Lung (tissue), 12 donors: Measurements from ENCODE around the gene EFNA3. TPM values are rescaled to one million over a fixed set of nuclear protein-coding genes. Genes with fewer than 3 reads are reported as not detected.

ENCODE experiments used
- ATAC-seq: fragments of 200-7000 bp; cut with Tn5 transposase; one replicate; pipeline ENCODE4 v1.9.1; 2020; ENCODE audit warnings: moderate number of reproducible peaks; ENCODE audit not compliant: insufficient read depth, low FRiP score
- DNase-seq, 3 donors: peaks; one replicate each; pipeline ENCODE4 v3.0.0-alpha.2; 2013 to 2017
- H3K27ac ChIP-seq, 2 donors: one replicate each; pipeline ENCODE4 v1.5.1; 2013; ENCODE audit warnings: mild to moderate bottlenecking in 2 of 2, moderate library complexity in 2 of 2, control low read depth in 1 of 2, inconsistent platforms in 1 of 2, low read depth in 1 of 2, low read length in 1 of 2
- H3K27me3 ChIP-seq, 3 donors: one replicate each; pipeline ENCODE4 v1.5.1; 2013; ENCODE audit warnings: low read length in 2 of 3; ENCODE audit not compliant: control insufficient read depth in 3 of 3, insufficient read depth in 3 of 3
- H3K36me3 ChIP-seq, 4 donors: one replicate each; pipeline ENCODE4 v1.5.1; 2013; ENCODE audit warnings: low read length in 4 of 4, mild to moderate bottlenecking in 1 of 4, moderate library complexity in 1 of 4; ENCODE audit not compliant: control insufficient read depth in 4 of 4, insufficient read depth in 4 of 4
- H3K4me1 ChIP-seq, 5 donors: one replicate each; pipeline ENCODE4 v1.5.1; 2013; ENCODE audit warnings: low read length in 5 of 5, mild to moderate bottlenecking in 2 of 5, moderate library complexity in 1 of 5; ENCODE audit not compliant: control insufficient read depth in 5 of 5, insufficient read depth in 5 of 5
- H3K4me3 ChIP-seq: one replicate; pipeline ENCODE4 v1.5.1; 2013; ENCODE audit warnings: mild to moderate bottlenecking, control low read depth, moderate library complexity
- H3K9ac ChIP-seq, 2 donors: one replicate each; pipeline ENCODE4 v1.5.1; 2013; ENCODE audit warnings: low read length in 2 of 2, control low read depth in 1 of 2; ENCODE audit not compliant: insufficient read depth in 1 of 2
- H3K9me3 ChIP-seq, 4 donors: one replicate each; pipeline ENCODE4 v1.5.1; 2013; ENCODE audit warnings: low read length in 3 of 4, mild to moderate bottlenecking in 1 of 4, moderate library complexity in 1 of 4; ENCODE audit not compliant: control insufficient read depth in 4 of 4, insufficient read depth in 3 of 4
- CTCF ChIP-seq: IDR thresholded peaks from 2 replicates; pipeline ENCODE4 v1.5.1; 2012; ENCODE audit warnings: mild to moderate bottlenecking; ENCODE audit errors: control extremely low read depth, extremely low read depth
- WGBS, 2 donors: extraction: QIAGEN DNeasy Blood & Tissue Kit; methylation state at CpG; one replicate each; pipeline ENCODE4 v1.1.7; 2013; 5-methylcytosine and 5-hydroxymethylcytosine counted together
- polyA plus RNA-seq, 2 donors: library from polyadenylated mRNA; stranded (reverse); fragments of 200-250 nt; gene quantifications; one replicate each; pipeline ENCODE4 v1.2.1, GENCODE V29; 2013
- total RNA-seq, 2 donors: library from RNA; depleted of rRNA in 1 of 2; stranded (reverse); fragments of >200 nt in 1 of 2; gene quantifications; one replicate each; pipeline ENCODE4 v1.2.1, GENCODE V29; 2014 to 2021
- donor health status: control.
- donor health status: control.
- donor health status: Bipolar disorder and iron deficiency.
- donor health status: healthy.
- donor health status: DM: yes; HTN: yes; CAD: no.

The EFNA3 gene
- total and polyA plus RNA-seq, 4 donors = 1.1 to 1.9 (median 1.6) TPM

GRCh38 chr1:155064832-155065429 lies 13.7 kb upstream of the EFNA3 start:
- no peak overlapping the region for H3K4me3 ChIP-seq
- no peak for TF ChIP-seq CTCF
- WGBS, 2 donors = 78 to 81% methylated on average over 5 of the region's 5 CpGs
- no peak overlapping the region for H3K27ac ChIP-seq
- peaks cover 0 to 4% (median 0%) of the 10 kb centered on the region in 3 donors for H3K27me3 ChIP-seq
- H3K4me1 ChIP-seq = peaks cover 0 to 33% (median 10%) of the 10 kb centered on the region in 5 donors
- H3K9ac ChIP-seq = no peak overlapping the region
- H3K9me3 ChIP-seq = no peaks in the 10 kb centered on the region
- DNase-seq (no peak), ATAC-seq (no peak)
- H3K36me3 ChIP-seq = peaks cover 0 to 12% (median 10%) of the 10 kb centered on the region in 4 donors

- Histone ChIP-seq H3K27ac (no peak overlapping the region), H3K4me1 (peaks cover 2 to 40% (median 11%) of the 10 kb centered on the region in 5 donors), H3K27me3 (peaks cover 0 to 2% (median 0%) of the 10 kb centered on the region in 3 donors), H3K9ac (no peak overlapping the region), H3K36me3 (peaks cover 0 to 11% (median 5%) of the 10 kb centered on the region in 4 donors), H3K9me3 (no peaks in the 10 kb centered on the region), H3K4me3 (no peak overlapping the region)
- DNase-seq (no peak), ATAC-seq (no peak)
- WGBS, 2 donors = 88 to 91% methylated on average over 8 of the region's 8 CpGs
- no peak for TF ChIP-seq CTCF
Measured at GRCh38 chr1:155066777-155067176, 11.9 kb upstream of the EFNA3 start.

- H3K9ac ChIP-seq = no peak overlapping the region
- H3K27me3 ChIP-seq = peaks cover 0 to 13% (median 11%) of the 10 kb centered on the region in 3 donors
- DNase-seq (no peak), ATAC-seq (no peak)
- H3K27ac ChIP-seq = no peak overlapping the region
- peaks cover 2 to 24% (median 6%) of the 10 kb centered on the region in 5 donors for H3K4me1 ChIP-seq
- 94 to 96% methylated on average over 3 of the region's 3 CpGs for WGBS, 2 donors
- TF ChIP-seq CTCF = no peak
- H3K36me3 ChIP-seq = peaks cover 0 to 11% (median 5%) of the 10 kb centered on the region in 4 donors
- no peaks in the 10 kb centered on the region for H3K9me3 ChIP-seq
- H3K4me3 ChIP-seq = no peak overlapping the region
Measured at GRCh38 chr1:155068599-155068998, 10.0 kb upstream of the EFNA3 start.
